Testis (tissue), 3 donors: ENCODE data around the gene SOBP. TPM values are rescaled to one million over a fixed set of nuclear protein-coding genes. Genes with fewer than 3 reads are reported as not detected.

Source experiments
- DNase-seq: peaks from one replicate; pipeline ENCODE4 v3.0.0-alpha.2; 2019
- H3K27ac ChIP-seq, 2 donors: fragments of 200-600 bp; sonication (generic); one replicate each; pipeline ENCODE4 v1.5.1; 2019
- H3K27me3 ChIP-seq: fragments of 200-600 bp; sonication (generic); one replicate; pipeline ENCODE4 v1.5.1; 2019
- H3K36me3 ChIP-seq: fragments of 200-600 bp; sonication (generic); one replicate; pipeline ENCODE4 v1.5.1; 2017; ENCODE audit warnings: low read depth; ENCODE audit errors: missing control alignments
- H3K4me1 ChIP-seq: fragments of 200-600 bp; sonication (generic); one replicate; pipeline ENCODE4 v1.5.1; 2019
- H3K4me3 ChIP-seq, 2 donors: fragments of 200-600 bp; sonication (generic); one replicate each; pipeline ENCODE4 v1.5.1; 2017 to 2019
- H3K9me3 ChIP-seq: fragments of 200-600 bp; sonication (generic); one replicate; pipeline ENCODE4 v1.5.1; 2017
- POLR2A ChIP-seq: fragments of 450-650 bp; IDR thresholded peaks from one replicate; pipeline ENCODE4 v1.6.1; 2017; ENCODE audit warnings: antibody characterized with exemption, mild to moderate bottlenecking, moderate library complexity
- WGBS, 2 donors: methylation state at CpG; one replicate each; pipeline ENCODE4 v1.1.5; 2018; 5-methylcytosine and 5-hydroxymethylcytosine counted together
- intact Hi-C: fragments of 100-400 bp; cut with DNase I; formaldehyde crosslinking; loops from one replicate; pipeline ENCODE4 v1.15.1; 2023; ENCODE audit warnings: low total_unique reads
- polyA plus RNA-seq: library from polyadenylated mRNA; stranded (reverse); fragments of 350-450 nt; fragmentation: Illumina TruSeq; extraction: RNeasy Lipid Tissue Mini Kit (QIAGEN cat#74804); gene quantifications from one replicate; pipeline ENCODE4 v1.2.3, GENCODE V29; 2014; ENCODE audit warnings: low read depth, low replicate concordance; ENCODE audit not compliant: insufficient read depth
- total RNA-seq, 2 donors: library from RNA; depleted of rRNA; stranded (reverse); fragments of >200 nt; gene quantifications; one replicate each; pipeline ENCODE4 v1.2.3, GENCODE V29; 2016
- TF ChIP-seq, protein P1 (sequence below), 3 experiments: fragments of 450-650 bp in 2 of 3; fragments of 200-600 bp in 1 of 3; sonication (generic) in 1 of 3; IDR thresholded peaks; one replicate each; pipeline ENCODE4 v1.5.1; 2016 to 2019; ENCODE audit warnings: antibody characterized with exemption in 3 of 3, mild to moderate bottlenecking in 2 of 3, moderate library complexity in 1 of 3

The SOBP gene
- total and polyA plus RNA-seq, 3 donors from 2014 or later, result 13.9 to 27.2 (median 17.2) TPM

DNA sequence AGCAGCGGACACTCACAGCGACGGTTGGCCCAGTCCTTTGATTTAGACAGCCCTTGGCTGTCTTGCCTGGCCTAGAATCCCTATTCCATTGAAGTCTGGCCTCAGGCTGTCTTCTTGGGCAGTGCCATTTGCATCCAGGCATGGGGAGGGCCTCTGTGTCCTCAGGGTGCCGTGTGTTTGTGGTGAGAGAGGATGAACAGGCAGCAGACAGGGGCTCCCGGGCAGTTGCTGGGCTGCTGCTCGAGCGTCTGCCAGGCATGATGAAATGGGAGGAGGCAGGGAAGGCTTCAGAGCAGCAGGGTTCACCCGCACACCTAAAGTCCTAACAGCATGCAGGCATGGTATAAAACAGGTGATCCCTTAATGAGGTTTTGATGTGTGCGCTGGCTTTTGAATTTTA lies 126.9 kb downstream of the SOBP start:
- intact Hi-C loops, result no loop called here
- no peak for DNase-seq
- TF ChIP-seq, protein P1, sequence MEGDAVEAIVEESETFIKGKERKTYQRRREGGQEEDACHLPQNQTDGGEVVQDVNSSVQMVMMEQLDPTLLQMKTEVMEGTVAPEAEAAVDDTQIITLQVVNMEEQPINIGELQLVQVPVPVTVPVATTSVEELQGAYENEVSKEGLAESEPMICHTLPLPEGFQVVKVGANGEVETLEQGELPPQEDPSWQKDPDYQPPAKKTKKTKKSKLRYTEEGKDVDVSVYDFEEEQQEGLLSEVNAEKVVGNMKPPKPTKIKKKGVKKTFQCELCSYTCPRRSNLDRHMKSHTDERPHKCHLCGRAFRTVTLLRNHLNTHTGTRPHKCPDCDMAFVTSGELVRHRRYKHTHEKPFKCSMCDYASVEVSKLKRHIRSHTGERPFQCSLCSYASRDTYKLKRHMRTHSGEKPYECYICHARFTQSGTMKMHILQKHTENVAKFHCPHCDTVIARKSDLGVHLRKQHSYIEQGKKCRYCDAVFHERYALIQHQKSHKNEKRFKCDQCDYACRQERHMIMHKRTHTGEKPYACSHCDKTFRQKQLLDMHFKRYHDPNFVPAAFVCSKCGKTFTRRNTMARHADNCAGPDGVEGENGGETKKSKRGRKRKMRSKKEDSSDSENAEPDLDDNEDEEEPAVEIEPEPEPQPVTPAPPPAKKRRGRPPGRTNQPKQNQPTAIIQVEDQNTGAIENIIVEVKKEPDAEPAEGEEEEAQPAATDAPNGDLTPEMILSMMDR (IDR thresholded peaks at IDR 0.05), result no peak
- TF ChIP-seq POLR2A, result no peak
- no peak overlapping the region for H3K27ac ChIP-seq
- no peak overlapping the region for H3K4me3 ChIP-seq
- no peaks in the 10 kb centered on the region for H3K36me3 ChIP-seq
- no peaks in the 10 kb centered on the region for H3K27me3 ChIP-seq
- H3K4me1 ChIP-seq, result peaks cover 8% of the 10 kb centered on the region
- no peaks in the 10 kb centered on the region for H3K9me3 ChIP-seq
- 93 to 98% methylated on average over 7 to 9 of the region's 9 CpGs for WGBS, 2 donors

DNA sequence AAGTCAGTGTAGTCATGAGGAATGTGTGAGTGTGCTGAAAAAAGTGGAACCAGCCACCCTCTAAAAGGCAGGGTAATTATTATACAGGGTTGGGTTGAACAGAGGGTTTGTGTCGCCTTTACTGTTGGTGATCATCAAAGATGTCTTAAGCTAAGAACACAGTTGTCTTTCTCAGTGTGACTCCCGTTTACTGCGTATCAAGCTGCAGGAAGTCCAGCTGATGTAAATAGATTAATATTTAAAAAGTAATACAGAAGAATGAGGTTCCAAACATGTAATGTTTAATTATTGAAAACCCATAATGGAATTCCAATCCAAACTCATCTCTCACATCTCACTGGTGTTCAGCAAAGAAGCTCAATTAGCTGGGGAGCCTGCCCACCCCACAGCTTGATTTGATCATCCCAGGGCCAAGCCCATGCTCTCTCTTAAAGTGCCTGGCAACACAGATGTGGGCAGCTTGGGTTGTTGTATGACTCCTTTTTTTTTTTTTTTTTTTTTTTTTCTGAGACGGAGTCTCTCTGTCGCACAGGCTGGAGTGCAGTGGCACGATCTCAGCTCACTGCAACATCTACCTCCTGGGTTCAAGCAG lies 127.5 kb downstream of the SOBP start:
- no peak for DNase-seq
- TF ChIP-seq, protein P1 (IDR thresholded peaks at IDR 0.05), result no peak
- no peak for TF ChIP-seq POLR2A
- Histone ChIP-seq H3K4me1 (peaks cover 8% of the 10 kb centered on the region), H3K4me3 (no peak overlapping the region), H3K27me3 (no peaks in the 10 kb centered on the region), H3K36me3 (no peaks in the 10 kb centered on the region), H3K27ac (no peak overlapping the region), H3K9me3 (no peaks in the 10 kb centered on the region)
- WGBS, 2 donors, result 95 to 96% methylated on average over 6 of the region's 6 CpGs
- intact Hi-C loops, result no loop called here

DNA sequence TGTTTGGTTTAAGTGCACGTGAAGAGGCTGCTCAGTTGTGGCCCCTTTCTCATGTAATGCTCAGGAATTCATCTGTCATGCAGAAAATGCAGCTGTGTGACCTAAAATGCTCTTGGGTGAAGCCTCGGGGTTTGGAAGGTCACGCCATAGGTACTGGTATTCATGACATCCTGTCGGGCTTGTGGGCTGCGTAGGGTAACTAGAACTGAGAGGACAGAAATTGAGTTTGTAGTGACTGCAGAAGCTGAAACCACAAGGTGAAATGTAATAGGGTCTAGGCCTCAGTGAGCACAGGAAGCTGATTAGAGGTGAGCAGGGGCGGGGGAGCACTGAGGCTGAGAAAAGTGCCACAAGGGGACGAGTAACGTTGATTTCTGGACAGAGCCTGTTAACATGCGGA lies 128.8 kb downstream of the SOBP start:
- Histone ChIP-seq H3K4me3 (no peak overlapping the region), H3K4me1 (peaks cover 4% of the 10 kb centered on the region), H3K27ac (no peak overlapping the region), H3K27me3 (no peaks in the 10 kb centered on the region), H3K9me3 (no peaks in the 10 kb centered on the region), H3K36me3 (no peaks in the 10 kb centered on the region)
- TF ChIP-seq, protein P1 (IDR thresholded peaks at IDR 0.05), result no peak
- TF ChIP-seq POLR2A, result no peak
- 93 to 94% methylated on average over 9 of the region's 9 CpGs for WGBS, 2 donors
- no peak for DNase-seq
- intact Hi-C loops, result no loop called here

DNA sequence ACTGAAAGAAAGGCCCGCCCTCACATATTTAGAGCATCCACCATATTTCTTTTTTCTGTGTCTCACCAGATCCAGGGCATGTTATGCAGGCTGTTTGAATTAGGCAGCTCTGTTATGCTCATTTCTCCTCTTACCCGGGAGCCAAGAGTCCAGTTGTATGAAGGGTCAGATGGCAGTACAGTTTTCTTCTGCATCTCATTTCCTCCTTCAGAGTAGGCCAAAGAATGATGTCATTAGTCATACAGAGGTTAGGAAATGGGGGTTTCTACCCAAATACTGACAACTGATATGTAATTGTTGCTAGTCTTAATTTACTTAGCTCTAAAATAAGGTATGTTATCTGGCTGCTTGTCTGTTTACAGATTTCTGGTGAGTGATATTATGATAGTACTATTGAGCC lies 130.8 kb downstream of the SOBP start:
- 75 to 83% methylated on average over 2 of the region's 2 CpGs for WGBS, 2 donors
- no peaks in the 10 kb centered on the region for H3K4me1 ChIP-seq
- DNase-seq, result no peak
- H3K36me3 ChIP-seq, result no peaks in the 10 kb centered on the region
- no peaks in the 10 kb centered on the region for H3K27me3 ChIP-seq
- H3K9me3 ChIP-seq, result no peaks in the 10 kb centered on the region
- H3K27ac ChIP-seq, result no peak overlapping the region
- TF ChIP-seq, protein P1 (IDR thresholded peaks at IDR 0.05), result no peak
- TF ChIP-seq POLR2A, result no peak
- H3K4me3 ChIP-seq, result no peak overlapping the region
- intact Hi-C loops, result no loop called here

DNA sequence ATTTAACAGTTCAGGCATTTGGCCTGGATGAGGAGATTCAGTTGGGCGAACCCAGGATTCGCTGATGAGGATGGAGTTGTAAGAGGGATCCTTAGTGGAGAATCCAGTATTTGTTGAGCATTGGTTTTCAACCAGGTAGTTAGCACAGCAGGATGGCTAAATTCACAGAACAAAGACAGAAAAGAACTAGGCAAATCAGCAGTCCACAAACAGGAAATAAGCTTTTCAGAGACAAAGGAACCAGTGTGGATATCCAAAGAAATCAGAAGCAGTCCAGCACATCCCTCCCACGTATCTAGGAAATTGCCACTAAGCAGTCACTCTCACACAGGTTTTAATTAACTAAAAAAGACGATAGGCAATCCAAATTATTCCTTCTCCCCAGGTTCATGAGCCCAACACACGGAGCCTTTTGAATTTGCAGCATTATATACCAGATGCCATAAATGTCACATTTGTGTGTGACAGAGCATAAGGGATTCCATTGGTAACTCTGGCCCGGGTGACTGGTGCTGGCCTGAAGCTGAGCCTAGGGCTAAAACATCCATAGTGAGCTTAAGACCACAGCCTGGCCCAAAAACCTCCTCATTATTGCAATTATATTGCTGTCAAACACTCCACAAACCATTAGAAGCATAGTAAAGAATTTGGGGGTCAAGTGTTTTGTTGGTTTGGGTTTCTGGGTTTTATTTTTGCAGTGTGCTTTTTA lies 131.5 kb downstream of the SOBP start:
- no peak overlapping the region for H3K27ac ChIP-seq
- no peaks in the 10 kb centered on the region for H3K9me3 ChIP-seq
- no peak for DNase-seq
- WGBS, 2 donors, result 73 to 76% methylated on average over 6 of the region's 6 CpGs
- no peak overlapping the region for H3K4me3 ChIP-seq
- no peaks in the 10 kb centered on the region for H3K4me1 ChIP-seq
- intact Hi-C loops, result no loop called here
- TF ChIP-seq, protein P1 (IDR thresholded peaks at IDR 0.05), result no peak
- TF ChIP-seq POLR2A, result no peak
- no peaks in the 10 kb centered on the region for H3K36me3 ChIP-seq
- H3K27me3 ChIP-seq, result no peaks in the 10 kb centered on the region
